GM12878 (cell line): Measurements from ENCODE around the gene GNAT1. TPM values are rescaled to one million over a fixed set of nuclear protein-coding genes. Genes with fewer than 3 reads are reported as not detected.

Experiments
- ATAC-seq: fragments of 200-7000 bp; cut with Tn5 transposase; 3 replicates; pipeline ENCODE4 v1.9.1; 2020; ENCODE audit warnings: mild to moderate bottlenecking, moderate library complexity
- BruUV-seq: library from RNA; stranded (reverse); fragments of 400-500 nt; replicated peaks from 2 replicates; lab custom pipeline; 2021; lab: Mats Ljungman, UMichigan
- CTCF ChIA-PET: fragments of 300-600 bp; sonication (Branson Sonifier 250); formaldehyde crosslinking; extraction: SDS; loops from one replicate; lab custom pipeline; 2021; ENCODE audit warnings: inconsistent platforms; lab: Yijun Ruan, JAX
- POLR2A ChIA-PET: fragments of 350-600 bp; formaldehyde crosslinking; extraction: SDS; loops from one replicate; lab custom pipeline; 2021; ENCODE audit warnings: inconsistent platforms; lab: Charles Lee
- RAD21 ChIA-PET: fragments of 300-600 bp; sonication (Branson Sonifier 250); formaldehyde crosslinking; loops from one replicate; lab custom pipeline; 2023; ENCODE audit warnings: antibody characterized with exemption; ENCODE audit not compliant: unreplicated experiment; lab: Charles Lee
- SMC1A ChIA-PET: fragments of 300-600 bp; sonication (Branson Sonifier 250); formaldehyde crosslinking; loops from one replicate; lab custom pipeline; 2023; ENCODE audit not compliant: unreplicated experiment, uncharacterized antibody; lab: Charles Lee
- DNase-seq: peaks from one replicate; pipeline ENCODE4 v3.0.0-alpha.2; 2011; ENCODE audit warnings: low read depth, low spot score
- FAIRE-seq: peaks from 3 replicates; lab custom pipeline; 2011; peaks lifted over from hg19 to GRCh38; lab: Jason Lieb, UNC
- H2AFZ ChIP-seq: 2 replicates; pipeline ENCODE4 v1.6.0; 2011; ENCODE audit warnings: low read depth, low read length, control low read depth; ENCODE audit not compliant: control insufficient read depth
- H3K27ac ChIP-seq: 2 replicates; pipeline ENCODE4 v1.5.1; 2011; ENCODE audit warnings: control low read depth; ENCODE audit not compliant: control insufficient read depth, insufficient read depth
- H3K27me3 ChIP-seq, 2 experiments: replicated peaks in 1 of 2; 2 replicates each; pipeline versions ENCODE4 v1.6.0 to v1.6.1; 2011; ENCODE audit warnings: low read length in 1 of 2; ENCODE audit not compliant: control insufficient read depth in 2 of 2, insufficient read depth in 2 of 2
- H3K36me3 ChIP-seq, 2 experiments: 2 replicates each; pipeline ENCODE4 v1.5.1; 2011; ENCODE audit warnings: low read length in 1 of 2; ENCODE audit not compliant: control insufficient read depth in 2 of 2, insufficient read depth in 2 of 2
- H3K4me1 ChIP-seq: 2 replicates; pipeline ENCODE4 v1.6.1; 2011; ENCODE audit warnings: mild to moderate bottlenecking, low read length, moderate library complexity, mixed read lengths; ENCODE audit not compliant: control insufficient read depth, insufficient read depth
- H3K4me2 ChIP-seq: 2 replicates; pipeline ENCODE4 v1.6.0; 2011; ENCODE audit warnings: control low read depth; ENCODE audit not compliant: control insufficient read depth, insufficient read depth
- H3K4me3 ChIP-seq: fragments of 200-600 bp; sonication (generic); 2 replicates; pipeline ENCODE4 v1.5.1; 2016
- H3K79me2 ChIP-seq: 2 replicates; pipeline ENCODE4 v1.6.0; 2011; ENCODE audit warnings: low read length; ENCODE audit not compliant: control insufficient read depth, insufficient read depth
- H3K9ac ChIP-seq: 2 replicates; pipeline ENCODE4 v1.8.0; 2011; ENCODE audit warnings: low read length, control low read depth, mixed read lengths; ENCODE audit not compliant: control insufficient read depth, insufficient read depth
- H3K9me3 ChIP-seq: replicated peaks from 3 replicates; pipeline ENCODE4 v1.5.1; 2011; ENCODE audit warnings: mild to moderate bottlenecking, low read length; ENCODE audit not compliant: control insufficient read depth, insufficient read depth
- H4K20me1 ChIP-seq: 2 replicates; pipeline ENCODE4 v1.6.0; 2011; ENCODE audit not compliant: control insufficient read depth, insufficient read depth
- BACH1 ChIP-seq: fragments of 450-650 bp; IDR thresholded peaks from 2 replicates; pipeline ENCODE4 v1.6.1; 2017; ENCODE audit warnings: mild to moderate bottlenecking, borderline replicate concordance
- BHLHE40 ChIP-seq, 2 experiments: fragments of 450-650 bp in 1 of 2; IDR thresholded peaks; 2 replicates each; pipeline ENCODE4 v1.6.1; 2011 to 2017; ENCODE audit warnings: low read depth in 2 of 2, borderline replicate concordance in 1 of 2, improper control_type of control experiment in 1 of 2, low read length in 1 of 2, mild to moderate bottlenecking in 1 of 2
- CTCF ChIP-seq, 3 experiments: IDR thresholded peaks in 2 of 3; conservative IDR thresholded peaks in 1 of 3; 2 replicates each; pipeline ENCODE4 v1.5.1; 2011; ENCODE audit warnings: low read depth in 3 of 3, low read length in 3 of 3, mild to moderate bottlenecking in 3 of 3, control low read depth in 2 of 3, moderate library complexity in 2 of 3, inconsistent platforms in 1 of 3, mixed read lengths in 1 of 3; ENCODE audit not compliant: control insufficient read depth in 2 of 3, insufficient read depth in 1 of 3; ENCODE audit errors: extremely low read depth in 1 of 3
- ESRRA ChIP-seq: IDR thresholded peaks from 2 replicates; pipeline ENCODE4 v1.6.1; 2012; ENCODE audit warnings: mild to moderate bottlenecking, low read length, improper control_type of control experiment
- HDGF ChIP-seq: fragments of 450-650 bp; IDR thresholded peaks from 2 replicates; pipeline ENCODE4 v1.6.1; 2016; ENCODE audit warnings: antibody characterized with exemption
- LARP7 ChIP-seq: fragments of 450-650 bp; IDR thresholded peaks from 2 replicates; pipeline ENCODE4 v1.6.1; 2017; ENCODE audit warnings: mild to moderate bottlenecking
- MXI1 ChIP-seq: fragments of 150-350 bp; IDR thresholded peaks from 2 replicates; pipeline ENCODE4 v1.6.1; 2011; ENCODE audit warnings: low read depth, mild to moderate bottlenecking, inconsistent platforms, low read length, improper control_type of control experiment
- REST ChIP-seq: IDR thresholded peaks from 2 replicates; pipeline ENCODE4 v1.6.1; 2012; ENCODE audit warnings: mild to moderate bottlenecking, low read depth, low read length
- WGBS: methylation state at CpG from one replicate; pipeline ENCODE4 v1.1.6; 2016; ENCODE audit warnings: low lambda C conversion rate; ENCODE audit not compliant: insufficient replicate concordance, insufficient coverage; ENCODE audit errors: missing lambda C conversion rate; 5-methylcytosine and 5-hydroxymethylcytosine counted together
- in situ Hi-C: fragments of 300-500 bp; cut with MboI; formaldehyde crosslinking; loops from 9 replicates; pipeline ENCODE4 v1.14.3; 2018; ENCODE audit warnings: mixed read lengths
- intact Hi-C: fragments of 100-400 bp; cut with micrococcal nuclease; formaldehyde crosslinking; loops from one replicate; pipeline ENCODE4 v1.14.2; 2022; ENCODE audit not compliant: unreplicated experiment
- polyA plus RNA-seq, 11 experiments: library from polyadenylated mRNA; depleted of rRNA in 4 of 11; unstranded in 6 of 11; stranded (reverse) in 5 of 11; fragments of >200 nt; fragmentation: Nextera tagmentation in 4 of 11; fragmentation: Illumina TruSeq in 1 of 11; extraction: Ambion mirVana in 4 of 11; extraction: Trizol in 1 of 11; gene quantifications; 1 replicate in 1 of 11; 2 replicates in 10 of 11; pipeline versions ENCODE4 v1.2.1 to v1.2.3, GENCODE V29; 2011 to 2016; ENCODE audit warnings: inconsistent platforms in 2 of 11, missing spikeins in 2 of 11, low read depth in 1 of 11
- total RNA-seq, 4 experiments: library from RNA; depleted of rRNA in 3 of 4; stranded (reverse); fragments of >200 nt in 3 of 4; fragmentation: Illumina TruSeq in 1 of 4; extraction: Trizol in 1 of 4; gene quantifications; 2 replicates each; pipeline versions ENCODE4 v1.2.1 to v1.2.3, GENCODE V29; 2013 to 2021
- TF ChIP-seq, protein P1 (sequence below): fragments of 450-650 bp; IDR thresholded peaks from 2 replicates; pipeline ENCODE4 v1.6.1; 2017; ENCODE audit warnings: borderline replicate concordance

Gene GNAT1
- total and polyA plus RNA-seq, 10 of the 15 experiments (the other 5 are each of a cell fraction or from before 2014, with no cell fraction given) = not detected

- intact Hi-C loops = no loop called here
- H3K4me1 ChIP-seq = no peaks in the 10 kb centered on the region; the same call in 1 of the 2 replicates
- SMC1A ChIA-PET = no interaction called here
- in situ Hi-C loops = no loop called here
- ATAC-seq (peak; percentile 65), FAIRE-seq (no peak), DNase-seq (no peak)
- H3K36me3 ChIP-seq = no peaks in the 10 kb centered on the region
- POLR2A ChIA-PET = no interaction called here
- H4K20me1 ChIP-seq = no peaks in the 10 kb centered on the region
- H3K79me2 ChIP-seq = no peaks in the 10 kb centered on the region
- no peak overlapping the region; the same call in 1 of the 2 replicates for H2AFZ ChIP-seq
- no peak overlapping the region for H3K9ac ChIP-seq
- H3K27ac ChIP-seq = no peak overlapping the region
- peak overlapping the region; percentile 53; the same call in 1 of the 2 replicates for H3K4me3 ChIP-seq
- H3K9me3 ChIP-seq = no peaks in the 10 kb centered on the region
- CTCF ChIA-PET = no interaction called here
- BruUV-seq = no TSS peak
- peak overlapping the region; percentile 95 for H3K4me2 ChIP-seq
- TF ChIP-seq MXI1 (no peak), REST (no peak), ESRRA (no peak), LARP7 (no peak), CTCF (IDR thresholded peaks at IDR 0.05 in 2 of 3, conservative IDR thresholded peaks at IDR 0.05 in 1 of 3; ENCODE audit: control insufficient read depth in 2 of 3, extremely low read depth in 1 of 3, insufficient read depth in 1 of 3, low read depth in 3 of 3, low read length in 3 of 3) (peak; percentile 14 to 33 (median 20); a peak in 3 of 6 replicates), HDGF (no peak), BHLHE40 (IDR thresholded peaks at IDR 0.05; ENCODE audit: borderline replicate concordance in 1 of 2, low read depth in 2 of 2, low read length in 1 of 2) (peak in 1 of 2 experiments; percentile 54; a peak in 1 of 4 replicates), BACH1 (no peak)
- TF ChIP-seq, protein P1, sequence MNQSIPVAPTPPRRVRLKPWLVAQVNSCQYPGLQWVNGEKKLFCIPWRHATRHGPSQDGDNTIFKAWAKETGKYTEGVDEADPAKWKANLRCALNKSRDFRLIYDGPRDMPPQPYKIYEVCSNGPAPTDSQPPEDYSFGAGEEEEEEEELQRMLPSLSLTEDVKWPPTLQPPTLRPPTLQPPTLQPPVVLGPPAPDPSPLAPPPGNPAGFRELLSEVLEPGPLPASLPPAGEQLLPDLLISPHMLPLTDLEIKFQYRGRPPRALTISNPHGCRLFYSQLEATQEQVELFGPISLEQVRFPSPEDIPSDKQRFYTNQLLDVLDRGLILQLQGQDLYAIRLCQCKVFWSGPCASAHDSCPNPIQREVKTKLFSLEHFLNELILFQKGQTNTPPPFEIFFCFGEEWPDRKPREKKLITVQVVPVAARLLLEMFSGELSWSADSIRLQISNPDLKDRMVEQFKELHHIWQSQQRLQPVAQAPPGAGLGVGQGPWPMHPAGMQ = no peak
- RAD21 ChIA-PET = no interaction called here
- 4% methylated on average over 20 of the region's 34 CpGs for WGBS
- peaks cover 10 to 14% of the 10 kb centered on the region in 2 experiments for H3K27me3 ChIP-seq
Observed at GRCh38 chr3:50154476-50154839, 37.0 kb upstream of the GNAT1 start.
